Large intestine (tissue), 3 donors: ENCODE data around the gene GSTA3. TPM values are rescaled to one million over a fixed set of nuclear protein-coding genes. Genes with fewer than 3 reads are reported as not detected.
"Not testable (repeated sequence)": the region's sequence is repeated elsewhere in the genome, so short reads cannot be mapped to it uniquely, and the experiment has no call there.

Source experiments
- DNase-seq, 2 donors: peaks; one replicate each; pipeline versions ENCODE4 v3.0.0 to v3.0.0-alpha.2; 2013
- H3K27ac ChIP-seq: one replicate; pipeline ENCODE4 v1.5.1; 2013; ENCODE audit warnings: low read length
- H3K27me3 ChIP-seq: 2 replicates; pipeline ENCODE4 v1.6.1; 2013; ENCODE audit warnings: low read length; ENCODE audit not compliant: control insufficient read depth, insufficient read depth
- H3K36me3 ChIP-seq: 2 replicates; pipeline ENCODE4 v1.6.1; 2013; ENCODE audit warnings: low read length; ENCODE audit not compliant: control insufficient read depth, insufficient read depth
- H3K4me1 ChIP-seq: one replicate; pipeline ENCODE4 v1.6.1; 2013; ENCODE audit warnings: low read length; ENCODE audit not compliant: control insufficient read depth, insufficient read depth
- H3K4me3 ChIP-seq: one replicate; pipeline ENCODE4 v1.5.1; 2013; ENCODE audit warnings: low read length
- H3K9me3 ChIP-seq: one replicate; pipeline ENCODE4 v1.6.1; 2013; ENCODE audit warnings: mild to moderate bottlenecking, low read depth, low read length, moderate library complexity; ENCODE audit not compliant: control insufficient read depth
- WGBS: methylation state at CpG from one replicate; pipeline ENCODE4 v1.1.5; 2013; ENCODE audit warnings: low lambda C conversion rate; ENCODE audit not compliant: insufficient coverage; 5-methylcytosine and 5-hydroxymethylcytosine counted together
- polyA plus RNA-seq: library from polyadenylated mRNA; unstranded; fragments of 120-200 nt; gene quantifications from one replicate; pipeline ENCODE4 v1.2.1, GENCODE V29; 2013

Gene GSTA3
- polyA plus RNA-seq, 1 donor: 0.12 TPM

- WGBS: 100% methylated on average over 2 of the region's 6 CpGs
- Histone ChIP-seq H3K4me3 (no peak overlapping the region), H3K9me3 (no peaks in the 10 kb centered on the region), H3K36me3 (no peaks in the 10 kb centered on the region), H3K4me1 (peaks cover 3% of the 10 kb centered on the region), H3K27ac (peak overlapping the region; percentile 44), H3K27me3 (no peaks in the 10 kb centered on the region)
- peak; percentile 68 to 78 for DNase-seq
Measured at GRCh38 chr6:52929321-52930164, 20.0 kb upstream of the GSTA3 start.

GRCh38 chr6:52927451-52927850 is 18.0 kb upstream of the GSTA3 start:
- H3K27ac ChIP-seq: no peak overlapping the region
- no peak for DNase-seq
- no peak overlapping the region for H3K4me3 ChIP-seq
- no peaks in the 10 kb centered on the region for H3K36me3 ChIP-seq
- H3K9me3 ChIP-seq: no peaks in the 10 kb centered on the region
- no peaks in the 10 kb centered on the region for H3K27me3 ChIP-seq
- WGBS: 100% methylated on average over 1 of the region's 8 CpGs
- peaks cover 3% of the 10 kb centered on the region for H3K4me1 ChIP-seq

DNA sequence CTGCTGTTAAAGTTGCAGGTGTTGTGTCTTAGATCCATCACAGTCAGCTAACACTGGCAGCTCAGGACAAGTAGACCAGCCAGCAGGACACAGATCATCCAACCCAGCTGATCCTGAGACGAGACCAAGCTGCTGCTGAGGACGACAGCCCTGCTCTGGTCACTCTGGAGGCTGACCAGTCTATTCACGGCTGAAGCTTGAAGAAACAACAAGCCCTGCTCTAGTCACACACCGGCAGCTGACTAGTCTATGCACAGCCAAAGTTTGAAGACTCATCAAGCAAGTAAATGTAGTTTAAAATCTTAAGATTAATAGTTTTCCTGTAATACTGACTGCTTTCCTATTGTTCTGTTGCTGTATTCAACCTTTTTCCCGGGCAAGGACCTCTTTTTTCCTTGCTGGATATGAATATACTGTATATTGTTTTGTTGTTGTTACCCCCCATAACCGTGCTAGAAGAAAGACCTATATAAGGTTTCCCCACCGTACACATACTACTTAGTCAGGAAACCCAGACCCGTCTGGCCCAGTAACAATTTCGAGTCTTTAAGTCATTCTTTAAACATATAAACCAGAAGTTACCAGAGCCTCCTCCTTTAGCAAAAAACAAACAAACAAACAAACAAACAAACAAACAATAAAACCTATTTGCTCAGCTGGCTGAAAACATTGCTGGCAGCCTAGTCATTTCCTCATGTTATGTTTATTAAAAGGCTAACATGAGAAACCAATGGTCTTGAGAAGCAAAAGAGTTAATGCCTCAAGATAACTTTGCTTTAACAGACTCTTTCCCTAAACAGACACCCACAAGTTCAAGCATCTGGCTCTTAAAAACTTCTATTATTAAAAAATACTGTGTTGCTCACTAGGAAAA is 16.7 kb upstream of the GSTA3 start:
- no peak overlapping the region for H3K27ac ChIP-seq
- peaks cover 3% of the 10 kb centered on the region for H3K4me1 ChIP-seq
- H3K36me3 ChIP-seq: no peaks in the 10 kb centered on the region
- no peak for DNase-seq
- H3K27me3 ChIP-seq: no peaks in the 10 kb centered on the region
- WGBS: 100% methylated on average over 1 of the region's 9 CpGs
- no peaks in the 10 kb centered on the region for H3K9me3 ChIP-seq
- no peak overlapping the region for H3K4me3 ChIP-seq

DNA sequence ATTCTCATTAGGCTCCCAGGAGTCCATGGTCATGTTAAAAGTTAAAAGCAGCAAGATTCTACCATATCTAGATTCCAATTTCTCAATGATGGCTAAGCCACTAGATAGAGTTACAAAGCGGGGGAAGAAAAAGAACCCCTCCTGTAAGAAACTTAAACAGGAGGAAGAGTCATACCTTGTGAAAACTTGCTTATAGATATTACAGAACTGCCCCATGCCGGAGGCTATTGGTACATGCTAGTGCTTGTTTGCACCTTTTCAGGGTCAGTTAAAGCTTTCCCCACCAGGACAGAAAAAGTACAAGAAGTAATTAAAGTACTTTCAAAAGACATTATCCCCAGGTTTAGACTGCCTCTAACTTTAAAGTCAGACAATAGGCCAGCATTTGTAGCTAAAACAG is 15.5 kb upstream of the GSTA3 start:
- Histone ChIP-seq H3K9me3 (no peaks in the 10 kb centered on the region), H3K27ac (no peak overlapping the region), H3K4me1 (peaks cover 3% of the 10 kb centered on the region), H3K4me3 (no peak overlapping the region), H3K36me3 (no peaks in the 10 kb centered on the region), H3K27me3 (no peaks in the 10 kb centered on the region)
- 100% methylated on average over 2 of the region's 2 CpGs for WGBS
- no peak for DNase-seq

DNA sequence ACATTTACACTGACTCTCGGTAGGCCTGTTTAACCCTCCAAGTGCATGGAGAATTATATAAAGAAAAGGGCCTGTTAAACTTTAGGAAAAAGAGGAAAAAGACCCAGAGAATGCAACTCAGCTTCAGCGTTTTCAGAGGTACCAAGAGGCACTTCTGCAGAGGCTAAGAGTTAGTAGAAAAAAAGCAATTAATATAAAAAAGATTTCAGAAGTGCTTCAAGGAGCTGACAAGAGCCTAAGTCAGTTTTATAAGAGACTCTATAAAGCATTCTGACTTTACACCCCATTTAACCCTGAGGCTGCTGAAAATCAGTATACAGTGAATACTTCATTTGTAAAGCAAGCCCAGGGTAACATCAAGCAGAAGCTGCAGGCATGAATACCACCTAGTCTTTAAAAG is 14.2 kb upstream of the GSTA3 start:
- not testable (repeated sequence) for DNase-seq, H3K27ac ChIP-seq, H3K36me3 ChIP-seq, H3K27me3 ChIP-seq, H3K4me3 ChIP-seq, H3K9me3 ChIP-seq, H3K4me1 ChIP-seq
- 86% methylated on average over 1 of the region's 2 CpGs for WGBS

DNA sequence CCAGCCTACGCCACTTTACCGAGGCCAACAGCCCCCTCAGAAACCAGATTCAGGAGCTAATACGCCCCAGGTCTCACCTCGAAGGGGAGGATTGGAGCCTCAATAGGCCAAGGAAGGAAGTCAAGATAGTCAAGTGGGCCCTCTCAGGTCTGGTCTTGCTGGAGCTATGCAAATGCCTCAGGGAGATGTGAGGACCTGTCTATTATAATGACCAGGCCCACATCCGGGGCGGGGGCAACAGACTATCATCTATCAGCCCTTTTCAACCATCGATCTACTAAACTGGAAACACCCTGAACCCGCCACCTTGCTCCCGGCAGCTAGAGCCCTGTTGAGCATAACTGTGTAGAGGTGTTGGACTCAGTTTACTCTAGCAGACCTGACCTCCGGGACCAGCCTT is 12.7 kb upstream of the GSTA3 start:
- Histone ChIP-seq H3K27me3 (no peaks in the 10 kb centered on the region), H3K9me3 (no peaks in the 10 kb centered on the region), H3K4me1 (peaks cover 4% of the 10 kb centered on the region), H3K36me3 (no peaks in the 10 kb centered on the region), H3K27ac (no peak overlapping the region), H3K4me3 (no peak overlapping the region)
- no peak for DNase-seq
- 89% methylated on average over 4 of the region's 10 CpGs for WGBS

DNA sequence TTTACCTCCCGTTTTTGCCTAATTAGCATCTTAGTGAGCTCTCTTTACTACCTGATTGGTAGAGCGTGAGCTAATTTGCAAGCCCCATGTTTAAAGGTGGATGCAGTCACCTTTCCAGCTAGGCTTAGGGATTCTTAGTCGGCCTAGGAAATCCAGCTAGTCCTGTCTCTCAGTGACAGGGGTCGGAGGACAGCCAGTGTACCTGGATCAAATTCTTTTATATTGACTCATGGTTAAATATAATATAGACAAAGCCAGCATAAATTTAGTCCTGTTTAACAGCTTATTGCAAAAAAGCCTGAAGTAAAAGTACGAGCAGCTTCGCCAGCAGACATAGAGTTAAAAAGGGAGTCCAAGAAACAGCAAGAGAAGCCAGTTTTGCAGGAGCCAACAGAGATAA is 12.2 kb upstream of the GSTA3 start:
- H3K9me3 ChIP-seq: no peaks in the 10 kb centered on the region
- H3K4me3 ChIP-seq: no peak overlapping the region
- H3K36me3 ChIP-seq: no peaks in the 10 kb centered on the region
- 100% methylated on average over 2 of the region's 6 CpGs for WGBS
- DNase-seq: no peak
- H3K27ac ChIP-seq: no peak overlapping the region
- no peaks in the 10 kb centered on the region for H3K27me3 ChIP-seq
- peaks cover 4% of the 10 kb centered on the region for H3K4me1 ChIP-seq

DNA sequence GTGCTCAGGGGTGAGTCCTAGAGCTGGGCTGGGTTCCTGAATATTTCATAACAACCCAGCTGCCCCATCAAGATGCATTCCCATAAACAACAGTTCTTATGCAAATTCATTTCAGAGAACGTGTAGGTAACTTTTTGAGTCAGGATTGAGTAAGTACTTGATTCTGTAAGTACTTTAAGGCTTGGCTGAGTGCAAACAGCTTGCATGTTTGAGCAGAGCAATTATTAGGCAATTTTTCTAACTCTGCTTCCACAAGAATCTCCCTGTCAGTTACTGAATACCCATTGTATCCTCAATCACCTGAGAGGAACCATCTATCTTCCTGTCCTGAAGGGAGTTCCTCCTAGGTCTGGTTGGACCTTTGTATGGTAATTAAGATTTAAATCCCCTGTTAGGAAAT is 10.0 kb upstream of the GSTA3 start:
- H3K9me3 ChIP-seq, H3K4me1 ChIP-seq, H3K4me3 ChIP-seq, H3K36me3 ChIP-seq, H3K27me3 ChIP-seq, H3K27ac ChIP-seq: not testable (repeated sequence)
- no CpG with 5 or more reads among the region's 1 CpG for WGBS
- DNase-seq: peak; percentile 12 to 29

DNA sequence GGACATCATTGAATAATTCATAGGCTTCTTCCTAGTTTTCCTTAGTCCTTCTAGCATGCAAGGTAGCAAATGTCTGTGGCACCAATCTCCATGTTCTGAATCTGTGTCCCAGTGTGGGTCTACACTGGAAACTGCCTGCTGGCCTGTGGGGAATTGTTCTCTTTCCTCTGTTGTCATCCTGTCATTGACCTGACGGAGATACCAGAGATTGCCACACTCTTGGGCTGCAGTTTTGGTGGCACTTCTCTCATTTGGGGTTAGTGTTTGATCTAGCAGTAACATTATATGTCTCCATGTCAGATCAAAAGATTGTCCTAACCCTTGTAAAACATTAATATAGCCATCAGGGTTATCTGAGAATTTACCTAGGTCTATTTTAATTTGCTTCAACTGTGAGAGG is 9.3 kb upstream of the GSTA3 start:
- no CpG with 5 or more reads among the region's 1 CpG for WGBS
- H3K27me3 ChIP-seq, H3K36me3 ChIP-seq, DNase-seq, H3K4me3 ChIP-seq, H3K27ac ChIP-seq, H3K4me1 ChIP-seq, H3K9me3 ChIP-seq: not testable (repeated sequence)

- not testable (repeated sequence) for H3K4me1 ChIP-seq, H3K4me3 ChIP-seq, H3K36me3 ChIP-seq, H3K27me3 ChIP-seq, H3K27ac ChIP-seq, H3K9me3 ChIP-seq, DNase-seq
- no CpG with 5 or more reads among the region's 9 CpGs for WGBS
Measured at GRCh38 chr6:52918027-52918686, 8.7 kb upstream of the GSTA3 start.
